Hepatocyte (in vitro differentiated cells): ENCODE data around the gene IZUMO3. TPM values are rescaled to one million over a fixed set of nuclear protein-coding genes. Genes with fewer than 3 reads are reported as not detected.

Experiments
- DNase-seq: peaks from one replicate; pipeline ENCODE4 v3.0.0-alpha.2; 2016; ENCODE audit warnings: low spot score
- H2AFZ ChIP-seq: fragments of 200-600 bp; sonication (generic); 2 replicates; pipeline ENCODE4 v1.6.0; 2016; ENCODE audit warnings: antibody characterized with exemption, mild to moderate bottlenecking
- H3K27ac ChIP-seq: fragments of 200-600 bp; sonication (generic); 2 replicates; pipeline ENCODE4 v1.5.1; 2016; ENCODE audit warnings: mild to moderate bottlenecking
- H3K27me3 ChIP-seq: fragments of 200-600 bp; sonication (generic); 2 replicates; pipeline ENCODE4 v1.6.1; 2016
- H3K36me3 ChIP-seq: fragments of 200-600 bp; sonication (generic); replicated peaks from 2 replicates; pipeline ENCODE4 v1.5.1; 2016; ENCODE audit warnings: low read depth; ENCODE audit not compliant: insufficient read depth
- H3K4me1 ChIP-seq: fragments of 200-600 bp; sonication (generic); 2 replicates; pipeline ENCODE4 v1.5.1; 2016; ENCODE audit warnings: mild to moderate bottlenecking, moderate library complexity; ENCODE audit not compliant: insufficient read depth
- H3K4me2 ChIP-seq: fragments of 200-600 bp; sonication (generic); 2 replicates; pipeline ENCODE4 v1.6.0; 2016
- H3K4me3 ChIP-seq: fragments of 200-600 bp; sonication (generic); 2 replicates; pipeline ENCODE4 v1.5.1; 2016; ENCODE audit warnings: mild to moderate bottlenecking
- H3K79me2 ChIP-seq: fragments of 200-600 bp; sonication (generic); 2 replicates; pipeline ENCODE4 v1.6.0; 2017; ENCODE audit warnings: mild to moderate bottlenecking
- H3K9me2 ChIP-seq: fragments of 200-600 bp; sonication (generic); replicated peaks from 2 replicates; pipeline ENCODE4 v1.6.0; 2017; ENCODE audit warnings: mild to moderate bottlenecking; ENCODE audit not compliant: insufficient read depth
- H3K9me3 ChIP-seq: fragments of 200-600 bp; sonication (generic); 2 replicates; pipeline ENCODE4 v1.5.1; 2016; ENCODE audit warnings: low read depth, mild to moderate bottlenecking
- H4K20me1 ChIP-seq: fragments of 200-600 bp; sonication (generic); 2 replicates; pipeline ENCODE4 v1.6.0; 2016; ENCODE audit warnings: mild to moderate bottlenecking; ENCODE audit not compliant: insufficient read depth, poor library complexity, severe bottlenecking
- EZH2 ChIP-seq: fragments of 200-600 bp; sonication (generic); IDR thresholded peaks from 2 replicates; pipeline ENCODE4 v1.6.1; 2016; ENCODE audit warnings: antibody characterized with exemption, mild to moderate bottlenecking, borderline replicate concordance
- EZH2phosphoT487 ChIP-seq: fragments of 200-600 bp; sonication (generic); IDR thresholded peaks from one replicate; pipeline ENCODE4 v1.6.1; 2018; ENCODE audit warnings: antibody characterized with exemption, mild to moderate bottlenecking, low read depth, moderate library complexity; ENCODE audit not compliant: unreplicated experiment, severe bottlenecking
- WGBS: methylation state at CpG from one replicate; pipeline ENCODE4 v1.1.6; 2016; ENCODE audit warnings: low lambda C conversion rate; ENCODE audit errors: missing lambda C conversion rate; 5-methylcytosine and 5-hydroxymethylcytosine counted together
- polyA plus RNA-seq: library from polyadenylated mRNA; unstranded; fragments of >200 nt; fragmentation: Nextera tagmentation; extraction: Ambion mirVana; gene quantifications from 2 replicates; pipeline ENCODE4 v1.2.1, GENCODE V29; 2016
- total RNA-seq: library from RNA; depleted of rRNA; stranded (reverse); fragments of >200 nt; gene quantifications from 2 replicates; pipeline ENCODE4 v1.2.3, GENCODE V29; 2014
- TF ChIP-seq, protein P1 (sequence below): fragments of 200-600 bp; sonication (generic); IDR thresholded peaks from 2 replicates; pipeline ENCODE4 v1.5.1; 2016; ENCODE audit warnings: antibody characterized with exemption, mild to moderate bottlenecking; ENCODE audit not compliant: poor library complexity

IZUMO3 gene
- total and polyA plus RNA-seq, 2 experiments from 2014 or later = not detected

DNA sequence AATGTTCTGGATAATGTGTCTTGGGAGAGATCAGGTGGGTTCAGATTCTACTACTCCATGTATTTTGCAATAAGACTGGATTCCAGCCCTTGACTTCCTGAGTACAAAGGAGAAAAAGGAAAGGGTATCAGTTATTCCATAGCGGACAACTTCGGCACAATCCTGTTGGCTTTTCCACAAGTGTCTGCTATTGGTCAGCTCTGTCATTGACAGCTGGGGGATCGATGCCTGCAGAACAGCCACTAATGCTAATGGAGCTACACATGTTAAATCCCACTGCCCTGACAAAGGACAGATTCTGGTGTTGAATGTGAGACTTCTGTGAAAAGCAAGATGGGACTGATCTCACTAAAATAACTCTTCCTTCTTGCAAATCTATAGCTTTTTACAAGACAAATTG lies 41.2 kb downstream of the IZUMO3 start:
- Histone ChIP-seq H3K4me2 (no peak overlapping the region), H2AFZ (no peak overlapping the region), H3K79me2 (no peaks in the 10 kb centered on the region), H3K4me3 (no peak overlapping the region), H3K9me3 (no peaks in the 10 kb centered on the region), H3K4me1 (no peaks in the 10 kb centered on the region), H3K36me3 (no peaks in the 10 kb centered on the region), H3K27ac (no peak overlapping the region), H3K27me3 (no peaks in the 10 kb centered on the region), H3K9me2 (no peaks in the 10 kb centered on the region), H4K20me1 (no peaks in the 10 kb centered on the region)
- TF ChIP-seq, protein P1, sequence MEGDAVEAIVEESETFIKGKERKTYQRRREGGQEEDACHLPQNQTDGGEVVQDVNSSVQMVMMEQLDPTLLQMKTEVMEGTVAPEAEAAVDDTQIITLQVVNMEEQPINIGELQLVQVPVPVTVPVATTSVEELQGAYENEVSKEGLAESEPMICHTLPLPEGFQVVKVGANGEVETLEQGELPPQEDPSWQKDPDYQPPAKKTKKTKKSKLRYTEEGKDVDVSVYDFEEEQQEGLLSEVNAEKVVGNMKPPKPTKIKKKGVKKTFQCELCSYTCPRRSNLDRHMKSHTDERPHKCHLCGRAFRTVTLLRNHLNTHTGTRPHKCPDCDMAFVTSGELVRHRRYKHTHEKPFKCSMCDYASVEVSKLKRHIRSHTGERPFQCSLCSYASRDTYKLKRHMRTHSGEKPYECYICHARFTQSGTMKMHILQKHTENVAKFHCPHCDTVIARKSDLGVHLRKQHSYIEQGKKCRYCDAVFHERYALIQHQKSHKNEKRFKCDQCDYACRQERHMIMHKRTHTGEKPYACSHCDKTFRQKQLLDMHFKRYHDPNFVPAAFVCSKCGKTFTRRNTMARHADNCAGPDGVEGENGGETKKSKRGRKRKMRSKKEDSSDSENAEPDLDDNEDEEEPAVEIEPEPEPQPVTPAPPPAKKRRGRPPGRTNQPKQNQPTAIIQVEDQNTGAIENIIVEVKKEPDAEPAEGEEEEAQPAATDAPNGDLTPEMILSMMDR = no peak
- TF ChIP-seq EZH2 = no peak
- TF ChIP-seq EZH2phosphoT487 = no peak
- 76% methylated on average over 3 of the region's 3 CpGs for WGBS
- no peak for DNase-seq

DNA sequence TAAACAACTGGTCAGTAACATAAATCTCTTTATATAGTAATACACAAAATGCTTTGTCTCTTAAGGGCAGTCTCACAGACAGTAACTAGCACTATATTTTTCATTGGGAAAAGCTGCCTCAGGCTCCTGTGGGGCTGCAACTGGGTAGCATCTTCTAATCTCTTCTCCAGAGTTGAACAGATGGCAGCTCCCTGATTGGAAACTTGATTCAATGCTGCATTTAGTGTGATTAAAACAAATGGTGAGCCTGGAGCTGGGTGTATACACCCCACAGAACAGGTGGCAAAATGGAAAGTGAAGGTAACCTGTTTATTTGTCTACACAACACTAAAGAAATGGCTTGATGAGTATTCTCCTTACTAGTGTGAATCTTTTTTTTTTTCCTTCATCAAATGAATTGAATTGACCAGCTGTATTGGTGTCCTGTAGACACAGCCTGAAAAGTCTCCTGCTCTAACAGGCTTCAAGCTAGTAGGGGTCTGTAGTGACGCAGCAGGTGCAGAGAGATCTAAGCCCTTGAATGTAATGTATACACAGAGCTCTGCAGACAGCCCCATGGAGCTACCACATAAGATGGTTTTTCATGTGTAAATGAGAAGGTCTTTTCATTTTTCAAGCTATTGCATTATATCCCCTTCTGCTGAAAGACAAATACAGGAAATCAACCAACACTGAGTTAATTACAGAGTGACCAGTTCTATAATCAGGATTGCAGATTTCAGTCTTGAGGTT lies 43.3 kb downstream of the IZUMO3 start:
- Histone ChIP-seq H3K9me3 (no peaks in the 10 kb centered on the region), H3K4me2 (no peak overlapping the region), H3K4me3 (no peak overlapping the region), H4K20me1 (no peaks in the 10 kb centered on the region), H3K27ac (no peak overlapping the region), H3K36me3 (no peaks in the 10 kb centered on the region), H3K79me2 (no peaks in the 10 kb centered on the region), H3K4me1 (no peaks in the 10 kb centered on the region), H3K9me2 (peaks cover 3% of the 10 kb centered on the region), H3K27me3 (no peaks in the 10 kb centered on the region), H2AFZ (no peak overlapping the region)
- WGBS = 79% methylated on average over 1 of the region's 1 CpG
- no peak for DNase-seq
- TF ChIP-seq, protein P1 = no peak
- TF ChIP-seq EZH2 (no peak), EZH2phosphoT487 (no peak)

DNA sequence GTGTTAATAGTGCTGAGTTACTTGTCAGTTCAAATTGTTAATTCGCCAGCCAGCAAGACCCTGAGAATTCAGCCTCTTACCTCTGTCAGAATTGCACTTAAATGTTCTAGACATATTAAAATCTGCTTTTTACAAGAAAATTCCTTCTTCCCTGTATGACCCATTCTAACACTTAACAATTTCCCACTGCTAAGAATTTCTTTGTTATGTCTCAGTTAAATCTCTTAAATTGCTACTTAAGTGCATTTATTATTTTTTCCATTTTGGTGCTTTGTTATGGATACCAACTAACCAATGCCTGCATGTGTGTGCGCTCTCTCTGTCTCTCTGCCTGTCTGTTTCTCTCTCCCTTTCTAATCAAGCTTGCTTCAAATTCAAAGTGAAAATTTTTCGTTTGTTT lies 44.9 kb downstream of the IZUMO3 start:
- H3K27me3 ChIP-seq = no peaks in the 10 kb centered on the region
- no peak overlapping the region for H3K4me3 ChIP-seq
- no peak overlapping the region for H2AFZ ChIP-seq
- H3K9me3 ChIP-seq = no peaks in the 10 kb centered on the region
- WGBS = 83% methylated on average over 3 of the region's 3 CpGs
- H3K36me3 ChIP-seq = no peaks in the 10 kb centered on the region
- peaks cover 3% of the 10 kb centered on the region for H3K9me2 ChIP-seq
- no peaks in the 10 kb centered on the region for H3K79me2 ChIP-seq
- no peaks in the 10 kb centered on the region for H4K20me1 ChIP-seq
- no peak overlapping the region for H3K27ac ChIP-seq
- H3K4me1 ChIP-seq = no peaks in the 10 kb centered on the region
- TF ChIP-seq EZH2 (no peak), EZH2phosphoT487 (no peak)
- TF ChIP-seq, protein P1 = no peak
- no peak overlapping the region for H3K4me2 ChIP-seq
- DNase-seq = no peak

DNA sequence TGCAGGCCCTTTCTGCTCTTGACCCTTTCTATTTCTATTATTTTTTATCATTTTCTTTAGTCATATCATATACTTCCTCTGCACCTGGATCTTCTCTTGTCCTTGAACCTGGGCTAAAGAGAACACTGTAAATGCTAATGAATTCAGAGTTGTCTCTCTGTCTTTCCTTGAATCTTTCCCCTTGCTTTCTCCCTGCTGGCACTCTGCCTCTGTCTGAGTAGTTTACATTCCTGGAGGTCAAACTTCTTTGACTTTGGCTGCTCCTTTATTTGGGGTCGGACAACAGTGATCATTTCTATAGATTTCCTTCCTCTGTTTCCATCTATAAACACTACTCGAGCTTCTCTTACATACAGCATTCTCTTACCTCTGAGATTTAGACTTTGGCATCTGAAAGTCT lies 47.1 kb downstream of the IZUMO3 start:
- no peaks in the 10 kb centered on the region for H3K79me2 ChIP-seq
- 55% methylated on average over 2 of the region's 2 CpGs for WGBS
- peaks cover 3% of the 10 kb centered on the region for H3K9me2 ChIP-seq
- no peak overlapping the region for H2AFZ ChIP-seq
- no peaks in the 10 kb centered on the region for H3K9me3 ChIP-seq
- TF ChIP-seq EZH2phosphoT487 = no peak
- H4K20me1 ChIP-seq = no peaks in the 10 kb centered on the region
- H3K4me3 ChIP-seq = no peak overlapping the region
- H3K36me3 ChIP-seq = no peaks in the 10 kb centered on the region
- no peak for DNase-seq
- no peak overlapping the region for H3K27ac ChIP-seq
- H3K4me1 ChIP-seq = no peaks in the 10 kb centered on the region
- H3K27me3 ChIP-seq = no peaks in the 10 kb centered on the region
- H3K4me2 ChIP-seq = no peak overlapping the region
